SK-N-SH (cell line): ENCODE measurements around the gene SLC25A42.

Source experiments
- FOXM1 ChIP-seq: IDR thresholded peaks from 2 replicates; pipeline ENCODE4 v1.4.0; 2012; ENCODE audit warnings: low read depth, mild to moderate bottlenecking
- POLR2AphosphoS5 ChIP-seq: IDR thresholded peaks from 2 replicates; pipeline ENCODE4 v1.6.1; 2012; ENCODE audit warnings: low read depth, low read length
- TF ChIP-seq, protein P1 (sequence below): IDR thresholded peaks from 2 replicates; pipeline ENCODE4 v1.4.0; 2012; ENCODE audit warnings: low read depth

DNA sequence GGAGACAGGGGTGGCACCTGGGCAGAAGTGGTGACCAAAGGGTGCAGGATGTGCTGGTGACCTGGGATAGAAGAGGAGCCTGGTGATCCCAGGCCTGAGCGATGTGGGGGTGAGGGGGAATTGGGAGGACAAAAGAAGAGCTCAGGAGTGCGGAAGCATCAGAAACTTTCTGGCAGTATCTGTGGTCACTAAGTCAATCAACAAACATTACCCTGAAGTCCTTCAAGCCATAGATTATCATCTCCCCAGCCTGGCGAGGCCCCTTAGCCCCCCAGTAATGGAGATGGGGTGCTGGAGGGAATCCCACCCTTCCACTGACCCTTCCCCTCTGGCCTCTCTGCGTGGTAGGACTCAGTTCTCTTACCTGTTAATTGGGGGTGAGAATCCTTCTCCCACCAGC is 95.7 kb downstream of the SLC25A42 start:
- no peak for TF ChIP-seq POLR2AphosphoS5
- TF ChIP-seq FOXM1, result no peak
- TF ChIP-seq, protein P1, sequence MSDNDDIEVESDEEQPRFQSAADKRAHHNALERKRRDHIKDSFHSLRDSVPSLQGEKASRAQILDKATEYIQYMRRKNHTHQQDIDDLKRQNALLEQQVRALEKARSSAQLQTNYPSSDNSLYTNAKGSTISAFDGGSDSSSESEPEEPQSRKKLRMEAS, result no peak
